GM19467 (cell line): ENCODE results near the gene CD274.
"Not testable (repeated sequence)": the region's sequence is repeated elsewhere in the genome, so short reads cannot be mapped to it uniquely, and the experiment has no call there.

Experiments used
- ATAC-seq: cut with Tn5 transposase; IDR thresholded peaks from one replicate; pipeline ENCODE4 v1.9.1; 2021; ENCODE audit warnings: mild to moderate bottlenecking, moderate library complexity; ENCODE audit not compliant: unreplicated experiment

The CD274 gene

GRCh38 chr9:5437254-5438216 lies 12.8 kb upstream of the CD274 start, which contains the start of gene PLGRKT:
PLGRKT (minus strand) TSS chr9:5437925; CDS start chr9:5431977, 5,948 bp downstream.
- peak; percentile 88 for ATAC-seq

- ATAC-seq, result peak; percentile 57
Observed at GRCh38 chr9:5438301-5439162, 11.8 kb upstream of the CD274 start.

GRCh38 chr9:5440426-5440825 lies 9.9 kb upstream of the CD274 start:
- no peak for ATAC-seq

GRCh38 chr9:5441043-5441442 lies 9.3 kb upstream of the CD274 start:
- no peak for ATAC-seq

- no peak for ATAC-seq
Observed at GRCh38 chr9:5442400-5443011, 7.8 kb upstream of the CD274 start.

GRCh38 chr9:5443850-5444249 lies 6.5 kb upstream of the CD274 start:
- ATAC-seq, result no peak

- ATAC-seq, result not testable (repeated sequence)
Observed at GRCh38 chr9:5445096-5445495, 5.2 kb upstream of the CD274 start.

GRCh38 chr9:5445886-5446285 lies 4.5 kb upstream of the CD274 start:
- ATAC-seq, result no peak

- no peak for ATAC-seq
Observed at GRCh38 chr9:5446451-5447236, 3.7 kb upstream of the CD274 start.

GRCh38 chr9:5447337-5447736 lies 3.0 kb upstream of the CD274 start:
- no peak for ATAC-seq

GRCh38 chr9:5448016-5448415 lies 2.3 kb upstream of the CD274 start:
- ATAC-seq, result no peak

- ATAC-seq, result no peak
Observed at GRCh38 chr9:5448461-5449435, 1.6 kb upstream of the CD274 start.

- no peak for ATAC-seq
Observed at GRCh38 chr9:5449521-5450358, 602 bp upstream of the CD274 start.

- ATAC-seq, result no peak
Observed at GRCh38 chr9:5452286-5452609, 1.9 kb downstream of the CD274 start.

GRCh38 chr9:5453004-5453403 lies 2.7 kb downstream of the CD274 start:
- ATAC-seq, result no peak

GRCh38 chr9:5453673-5454072 lies 3.3 kb downstream of the CD274 start:
- no peak for ATAC-seq

- no peak for ATAC-seq
Observed at GRCh38 chr9:5455181-5455580, 4.8 kb downstream of the CD274 start.

- no peak for ATAC-seq
Observed at GRCh38 chr9:5459289-5459829, 9.0 kb downstream of the CD274 start.
